NCI-H146 treated with DMSO at 0.1 percent for 48 hours (cell line): ENCODE results near the gene GRM4.
"Not testable (repeated sequence)": the region's sequence is repeated elsewhere in the genome, so short reads cannot be mapped to it uniquely, and the experiment has no call there.

ENCODE experiments used
- DNase-seq: peaks from one replicate; lab custom pipeline; 2025; ENCODE audit not compliant: unreplicated experiment; lab: John Stamatoyannopoulos, UW

Gene GRM4

DNA sequence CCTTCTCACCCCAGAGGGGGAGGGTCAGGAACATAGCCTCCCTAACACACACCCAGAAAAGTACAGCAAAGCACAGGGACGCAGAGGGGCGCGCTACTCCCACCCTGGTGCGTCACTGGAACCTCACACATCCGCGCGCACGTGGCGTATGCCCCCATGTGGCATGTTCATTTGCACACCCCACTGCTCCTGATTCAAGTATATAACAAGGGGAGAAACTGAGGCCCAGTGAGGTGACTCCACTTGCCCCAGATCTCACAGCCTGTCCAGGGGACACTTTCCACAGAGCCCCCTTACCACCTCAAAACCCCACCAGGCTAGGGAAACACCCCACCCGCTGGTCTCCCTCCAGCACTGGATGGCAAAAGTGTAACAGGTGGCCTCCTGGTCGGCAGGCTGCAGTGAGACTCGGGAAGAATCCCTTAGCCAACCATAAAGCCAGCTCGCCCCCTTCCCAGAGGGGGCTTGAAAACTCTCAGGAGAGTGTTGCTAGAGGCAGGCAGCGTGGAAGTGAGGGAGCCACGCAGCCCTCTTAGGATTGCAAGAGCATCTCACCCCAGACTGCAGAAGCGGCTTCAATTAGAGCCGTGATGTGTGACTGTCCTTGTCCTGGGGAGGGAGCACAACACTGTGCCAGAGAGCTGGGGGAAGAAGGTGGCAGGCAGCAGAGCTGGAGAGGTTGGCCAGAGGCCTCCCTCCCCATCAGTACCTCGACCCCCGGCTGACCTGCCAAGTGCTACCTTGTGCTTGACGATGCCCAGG, at the start of gene GRM4:
TSS of gene GRM4 (minus strand) at position 67 of the 762 bp plus-strand sequence. CDS start 12,591 bp downstream, outside the sequence.
- no peak for DNase-seq

DNA sequence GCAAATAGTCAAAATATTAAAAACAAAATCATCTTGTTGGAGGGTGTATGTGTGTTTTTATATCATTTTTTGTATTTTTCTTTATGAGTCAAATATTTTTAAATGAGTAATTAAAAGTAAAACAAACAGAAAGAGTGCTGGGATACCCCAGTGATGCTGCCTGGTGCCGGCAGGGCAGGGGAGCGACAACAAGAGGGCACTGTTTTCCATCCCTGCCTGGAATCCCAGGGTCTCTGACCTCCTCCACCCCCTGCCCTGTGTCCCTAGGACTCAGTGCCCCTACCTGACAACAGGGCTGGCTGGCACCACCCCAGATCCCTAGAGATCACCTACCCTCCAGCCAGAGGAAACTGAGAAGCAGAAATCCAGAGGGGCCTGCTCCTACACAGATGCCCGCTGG, 48.9 kb upstream of the GRM4 start:
- DNase-seq, result no peak

DNA sequence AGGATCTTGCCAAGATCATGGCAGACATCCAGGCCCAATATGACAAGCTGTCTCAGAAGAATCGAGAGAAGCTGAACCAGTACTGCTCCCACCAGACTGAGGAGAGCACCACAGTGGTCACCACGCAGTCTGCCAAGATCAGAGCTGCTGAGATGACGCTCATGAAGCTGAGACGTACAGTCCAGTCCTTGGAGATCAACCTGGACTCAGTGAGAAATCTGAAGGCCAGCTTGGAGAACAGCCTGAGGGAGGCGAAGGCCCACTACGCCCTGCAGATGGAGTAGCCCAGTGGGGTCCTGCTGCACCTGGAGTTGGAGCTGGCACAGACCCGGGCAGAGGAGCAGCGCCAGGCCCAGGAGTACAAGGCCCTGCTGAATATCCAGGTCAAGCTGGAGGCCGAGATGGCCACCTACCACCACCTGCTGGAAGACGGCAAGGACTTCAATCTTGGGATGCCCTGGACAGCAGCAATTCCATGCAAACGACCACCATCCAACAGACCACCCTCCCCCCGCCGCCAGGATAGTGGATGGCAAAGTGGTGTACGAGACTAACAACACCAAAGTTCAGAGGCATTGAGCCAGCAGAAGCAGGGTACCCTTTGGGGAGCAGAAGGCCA, 44.7 kb upstream of the GRM4 start:
- DNase-seq, result no peak

DNA sequence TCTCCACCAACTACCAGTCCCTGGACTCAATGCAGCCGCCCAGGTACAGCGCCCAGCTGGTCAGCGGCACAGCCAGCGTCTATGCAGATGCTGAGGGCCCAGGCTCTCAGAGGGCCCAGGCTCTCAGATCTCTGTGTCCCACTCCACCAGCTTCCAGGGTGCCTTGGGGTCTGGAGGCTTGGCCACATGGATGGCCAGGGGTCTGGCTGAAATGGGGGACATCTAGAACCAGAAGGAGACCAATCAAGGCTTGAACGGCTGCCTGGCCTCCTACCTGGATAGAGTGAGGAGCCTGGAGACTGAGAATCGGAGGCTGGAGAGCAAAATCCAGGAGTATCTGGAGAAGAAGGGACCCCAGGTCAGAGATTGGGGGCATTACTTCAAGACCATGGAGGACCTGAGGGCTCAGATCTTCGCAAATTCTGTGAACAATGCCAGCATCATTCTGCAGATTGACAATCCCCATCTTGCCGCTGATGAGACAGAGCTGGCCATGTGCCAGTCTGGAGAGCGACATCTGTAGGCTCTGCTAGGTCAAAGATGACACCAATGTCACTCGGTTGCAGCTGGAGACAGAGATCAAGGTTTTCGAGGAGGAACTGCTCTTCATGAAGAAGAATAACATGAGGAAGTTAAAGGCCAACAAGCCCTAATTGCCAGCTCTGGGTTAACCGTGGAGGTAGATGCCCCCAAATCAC, 44.1 kb upstream of the GRM4 start:
- DNase-seq, result no peak

DNA sequence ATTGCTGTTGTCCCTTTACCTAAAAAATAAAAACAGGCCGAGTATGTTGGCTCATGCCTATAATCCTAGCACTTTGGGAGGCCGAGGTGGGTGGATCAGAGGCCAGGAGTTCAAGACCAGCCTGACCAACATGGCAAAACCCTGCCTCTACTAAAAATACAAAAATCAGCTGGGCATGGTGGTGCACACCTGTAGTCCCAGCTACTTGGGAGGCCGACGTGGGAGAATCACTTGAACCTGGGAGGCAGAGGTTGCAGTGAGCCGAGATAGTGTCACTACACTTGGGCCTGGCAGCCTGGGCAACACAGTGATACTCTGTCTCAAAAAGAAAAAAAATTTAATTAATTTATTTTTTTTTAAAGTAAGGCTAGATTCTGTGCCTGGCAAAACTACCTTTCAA, 38.8 kb upstream of the GRM4 start:
- not testable (repeated sequence) for DNase-seq

DNA sequence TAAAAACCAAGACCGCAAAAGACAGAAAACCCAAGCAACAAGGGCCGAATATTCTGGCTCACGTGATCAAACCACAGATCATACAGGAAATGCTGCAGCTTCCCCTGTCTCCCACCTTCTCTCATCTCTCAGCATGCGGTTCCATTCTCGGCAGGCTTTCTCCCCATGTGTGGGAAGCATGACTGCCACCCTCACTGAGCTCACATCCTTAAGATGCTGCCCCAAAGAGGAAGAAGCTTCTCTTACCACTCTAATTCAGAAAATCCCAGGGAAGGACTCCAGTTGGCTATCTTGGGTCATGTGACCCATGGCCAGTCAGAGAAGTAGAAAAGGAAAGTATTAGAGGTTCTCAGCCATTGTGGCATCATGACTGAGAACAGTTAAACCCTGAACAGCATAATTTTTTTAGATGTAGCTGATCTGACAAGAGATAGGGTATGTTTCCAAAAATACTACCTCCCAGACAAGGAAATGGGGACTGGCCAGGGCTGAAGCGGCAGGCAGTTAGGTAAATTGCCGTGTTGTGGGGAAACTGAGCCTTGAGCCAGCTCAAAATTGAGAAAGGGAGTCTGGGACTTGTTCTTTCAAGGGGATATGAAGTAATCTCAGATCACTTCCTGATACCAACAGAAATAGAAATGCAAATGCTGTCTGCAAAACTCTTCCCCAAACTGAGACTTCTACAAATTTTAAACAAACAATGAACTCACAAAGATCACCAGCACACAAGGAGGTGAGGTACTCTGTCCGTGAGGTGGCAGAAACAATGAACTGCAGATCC, 37.1 kb upstream of the GRM4 start:
- DNase-seq, result no peak

DNA sequence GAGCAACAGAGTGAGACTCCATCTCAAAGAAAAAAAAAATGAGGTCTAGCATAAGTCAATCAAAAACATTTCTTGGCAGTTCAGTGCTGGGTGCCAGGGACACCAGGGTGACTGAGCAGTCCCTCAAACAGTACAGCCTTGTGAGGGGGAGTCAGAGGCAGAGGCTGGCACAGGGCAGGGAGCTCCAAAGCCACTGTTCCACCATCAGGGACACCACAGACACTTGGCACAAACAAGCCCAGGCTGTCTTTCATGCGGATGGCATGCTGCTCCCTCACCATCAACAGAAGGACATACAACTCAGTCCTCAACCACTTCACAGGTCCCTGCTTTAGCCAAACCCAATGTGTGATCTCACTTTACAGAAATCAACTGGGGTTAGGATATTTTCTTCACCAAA, 36.0 kb upstream of the GRM4 start:
- no peak for DNase-seq

DNA sequence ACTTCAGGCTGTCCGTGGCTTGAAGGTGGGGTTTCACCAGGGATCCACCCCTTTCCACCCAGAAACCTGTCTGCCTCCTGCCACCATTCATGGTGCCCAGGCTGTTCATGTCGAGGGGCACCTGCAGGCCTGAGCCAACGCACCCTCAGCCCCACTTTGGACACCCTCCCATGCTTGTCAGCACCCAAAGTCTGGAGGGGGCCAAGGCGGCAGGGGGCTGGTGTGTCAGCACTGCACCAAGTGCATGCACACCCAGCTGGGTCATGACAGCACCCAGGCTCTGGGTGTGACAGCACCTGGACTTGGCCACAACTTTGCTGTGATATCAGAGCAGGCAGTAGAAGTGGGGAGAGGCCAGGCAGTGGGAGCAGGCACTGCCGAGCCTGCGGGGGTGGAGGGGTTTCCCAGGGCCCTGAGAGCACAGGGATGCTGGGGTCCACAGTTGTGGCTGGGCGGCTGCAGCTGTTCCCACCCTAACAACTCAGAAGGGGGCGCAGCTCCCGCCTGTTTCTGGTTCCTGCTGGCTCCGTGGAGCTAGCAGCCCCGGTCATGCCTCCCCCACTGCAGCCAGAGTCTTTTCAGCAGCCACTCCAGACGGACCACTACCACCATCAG, 33.3 kb upstream of the GRM4 start:
- DNase-seq, result no peak

DNA sequence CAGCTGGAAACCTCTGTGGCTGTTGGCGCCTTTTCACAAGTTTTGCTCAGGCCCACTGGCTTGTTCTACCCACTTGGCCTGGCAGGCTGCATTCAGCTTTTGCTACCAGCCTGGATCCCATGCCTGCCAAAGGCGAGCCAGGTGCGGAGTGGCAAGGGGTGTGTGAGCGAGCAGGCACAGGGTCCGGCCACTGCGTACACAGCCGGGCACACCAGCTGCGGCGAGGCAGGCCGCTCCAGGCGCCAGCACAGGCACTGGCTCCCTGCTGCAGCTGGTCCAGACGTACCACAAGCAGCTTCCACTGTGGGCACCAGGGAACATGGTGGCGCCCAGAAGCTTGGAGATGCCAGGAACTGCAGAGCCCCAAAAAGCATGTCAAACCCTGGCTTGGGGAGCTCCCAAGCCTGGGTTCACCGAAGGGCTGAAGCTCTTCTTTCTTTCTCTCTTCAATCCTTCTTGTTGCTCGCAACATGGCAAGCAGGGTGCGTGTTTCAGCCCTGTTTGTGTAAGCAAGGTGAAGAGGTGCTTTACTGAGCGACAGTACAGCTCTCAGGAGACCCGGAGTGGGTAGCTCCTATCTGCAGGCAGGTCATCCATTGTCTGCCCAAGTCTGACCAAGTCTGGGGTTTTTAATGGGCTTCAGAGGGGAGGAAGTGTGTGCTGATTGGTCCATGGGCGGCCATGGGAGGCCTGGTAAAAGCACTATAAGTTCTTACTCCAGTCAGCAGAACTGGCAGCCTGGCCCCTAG, 32.6 kb upstream of the GRM4 start:
- DNase-seq, result no peak

DNA sequence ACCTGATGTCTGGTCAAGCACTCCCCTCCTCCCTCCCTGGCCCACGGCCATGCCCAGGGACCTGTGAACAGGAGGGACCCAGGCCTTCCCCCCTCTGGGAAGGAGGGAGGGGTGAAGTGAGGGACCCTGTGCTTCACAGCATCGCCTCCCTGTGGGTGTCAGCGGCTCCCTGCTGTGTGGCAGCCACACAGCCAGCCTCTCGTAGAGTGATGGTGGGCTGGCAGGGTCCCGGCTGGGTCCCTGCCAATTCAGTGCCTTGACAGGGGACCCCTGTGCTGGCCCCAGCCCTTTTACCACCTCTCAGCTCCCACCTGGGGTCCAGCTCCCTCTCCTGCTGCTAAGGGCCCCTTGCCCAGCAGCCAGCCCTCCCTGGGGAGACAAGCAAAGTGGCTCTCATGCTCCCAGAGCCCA, 31.3 kb upstream of the GRM4 start:
- no peak for DNase-seq

DNA sequence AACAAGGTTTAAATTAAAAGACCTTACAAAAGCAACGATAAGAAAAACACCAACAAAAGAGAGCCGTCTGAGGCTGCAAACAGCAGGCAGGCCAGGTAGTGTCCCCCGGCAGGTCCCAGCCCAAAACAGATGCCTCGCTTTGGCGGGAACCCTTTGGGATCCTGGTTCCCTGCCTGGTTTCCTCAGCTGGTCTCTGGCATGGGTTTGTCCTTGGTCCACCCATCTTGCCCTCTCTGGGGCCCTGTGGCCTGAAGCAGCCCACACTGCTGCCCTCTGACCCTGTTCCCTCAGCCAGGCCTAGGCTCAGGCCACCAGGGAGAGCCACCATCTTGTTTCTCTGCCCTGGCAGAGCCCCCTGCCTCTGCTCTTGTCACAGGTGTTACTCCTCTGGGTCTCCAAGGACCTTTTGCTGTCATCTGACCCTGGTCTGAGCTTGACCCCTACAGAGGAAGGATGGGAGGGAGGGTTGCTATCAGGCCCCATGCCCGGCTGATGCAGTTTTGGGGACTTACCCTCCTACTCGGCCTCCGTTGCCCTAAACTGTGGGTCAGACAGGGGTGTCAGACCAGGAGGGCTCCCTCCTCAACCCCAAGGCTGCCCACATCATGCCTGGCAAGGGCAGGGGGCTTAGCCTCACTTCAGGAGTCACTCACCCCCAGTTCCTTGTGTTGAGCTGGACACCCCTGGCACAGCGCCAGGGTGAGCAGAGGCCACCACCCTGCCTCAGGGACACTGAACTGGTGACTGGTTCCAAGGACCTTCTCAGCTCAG, 30.6 kb upstream of the GRM4 start:
- DNase-seq, result no peak

DNA sequence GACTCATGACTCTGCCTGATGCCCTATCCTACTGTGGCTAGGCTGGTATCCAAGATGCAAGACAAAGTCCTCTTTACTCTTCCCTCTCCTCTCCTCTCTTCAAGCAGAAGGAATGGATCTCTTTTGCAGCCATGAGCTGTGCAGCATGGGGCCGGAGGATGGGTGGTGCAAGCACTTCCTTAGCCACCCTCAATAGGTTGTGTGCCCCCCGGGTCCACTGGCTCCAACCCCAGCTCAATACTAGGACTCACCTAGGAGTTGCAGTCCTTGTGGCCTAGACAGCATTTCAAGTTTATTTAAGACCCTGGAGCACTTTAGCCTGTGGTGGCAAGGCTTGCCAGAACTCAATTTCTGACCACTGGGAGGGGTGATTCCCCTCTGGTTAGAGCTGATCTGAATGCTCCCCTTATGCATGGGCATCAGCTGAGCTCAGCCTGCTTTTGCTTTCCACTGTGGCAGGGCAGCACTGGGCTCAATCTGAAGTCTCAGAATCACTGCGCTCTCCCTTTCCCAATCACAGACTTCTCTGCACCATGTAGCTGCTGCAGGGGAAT, 29.0 kb upstream of the GRM4 start:
- no peak for DNase-seq

DNA sequence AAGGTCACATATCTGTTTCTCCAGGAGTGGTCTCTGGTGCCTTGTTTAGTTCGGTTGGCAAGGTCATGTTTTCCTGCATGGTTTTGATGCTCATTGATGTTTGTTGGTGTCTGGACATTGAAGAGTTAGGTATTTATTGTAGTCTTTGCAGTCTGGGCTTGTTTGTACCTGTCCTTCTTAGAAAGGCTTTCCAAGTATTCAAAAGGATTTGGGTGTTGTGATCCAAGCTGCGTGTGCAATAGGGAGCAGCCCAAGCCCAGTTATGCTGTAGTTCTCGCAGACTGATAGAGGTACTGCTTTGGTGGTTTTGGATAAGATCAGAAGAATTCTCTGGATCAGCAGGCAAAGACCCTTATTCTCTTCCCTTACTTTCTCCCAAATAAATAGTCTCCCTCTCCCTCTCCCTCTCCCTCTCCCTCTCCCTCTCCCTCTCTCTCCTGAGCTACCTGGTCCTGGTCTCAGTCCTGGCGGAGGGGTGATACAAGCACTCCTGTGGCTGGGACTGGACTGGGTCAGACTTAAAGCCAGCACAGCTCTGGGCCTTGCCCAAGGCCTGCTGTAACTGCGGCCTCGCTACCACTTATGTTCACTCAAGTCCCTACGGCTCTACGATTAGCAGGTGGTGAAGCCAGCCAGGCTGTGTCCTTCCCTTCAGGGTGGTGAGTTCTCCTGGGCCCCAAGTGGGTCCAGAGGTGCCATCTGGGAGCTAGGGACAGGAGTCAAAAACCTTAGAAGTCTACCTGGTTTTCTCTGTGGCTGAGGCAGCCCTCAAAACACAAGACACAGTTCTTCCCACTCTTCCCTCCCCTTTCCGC, 27.3 kb upstream of the GRM4 start:
- DNase-seq, result no peak

DNA sequence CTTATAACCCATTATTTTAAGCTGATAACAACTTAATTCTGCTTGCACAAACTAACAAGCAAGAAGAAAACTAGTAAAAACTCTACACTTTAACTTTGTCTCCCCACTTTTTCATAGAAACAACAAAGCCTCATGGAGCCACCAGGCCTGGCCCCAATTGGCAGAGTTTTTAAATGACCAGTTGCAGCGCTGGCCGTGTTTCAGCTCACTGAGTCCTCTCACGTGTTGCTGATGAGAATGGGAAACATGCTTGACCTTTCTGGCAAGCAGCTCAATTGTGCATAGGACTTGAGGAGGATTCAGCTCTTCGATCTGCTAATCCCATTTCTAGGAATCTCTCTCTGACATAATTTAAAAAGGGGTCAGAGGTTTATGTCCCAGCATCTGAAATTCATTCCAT, 24.5 kb upstream of the GRM4 start:
- no peak for DNase-seq

DNA sequence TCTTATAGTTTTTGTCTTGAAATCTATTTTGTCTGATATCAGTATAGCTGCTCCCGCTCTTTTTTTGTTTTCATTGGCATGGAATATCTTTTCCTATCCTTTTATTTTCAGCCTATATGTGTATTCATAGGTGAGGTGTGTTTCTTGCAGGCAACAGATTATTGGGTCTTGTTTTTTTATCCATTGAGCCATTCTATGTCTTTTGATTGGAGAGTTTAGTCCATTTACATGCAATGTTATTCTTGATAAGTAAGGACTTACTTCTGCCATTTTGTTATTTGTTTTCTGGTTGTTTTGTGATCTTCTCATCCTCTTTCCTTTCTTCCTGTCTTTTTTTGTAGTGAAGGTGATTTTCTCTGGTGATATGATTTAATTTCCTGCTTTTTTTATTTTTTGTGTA, 24.0 kb upstream of the GRM4 start:
- DNase-seq, result no peak

DNA sequence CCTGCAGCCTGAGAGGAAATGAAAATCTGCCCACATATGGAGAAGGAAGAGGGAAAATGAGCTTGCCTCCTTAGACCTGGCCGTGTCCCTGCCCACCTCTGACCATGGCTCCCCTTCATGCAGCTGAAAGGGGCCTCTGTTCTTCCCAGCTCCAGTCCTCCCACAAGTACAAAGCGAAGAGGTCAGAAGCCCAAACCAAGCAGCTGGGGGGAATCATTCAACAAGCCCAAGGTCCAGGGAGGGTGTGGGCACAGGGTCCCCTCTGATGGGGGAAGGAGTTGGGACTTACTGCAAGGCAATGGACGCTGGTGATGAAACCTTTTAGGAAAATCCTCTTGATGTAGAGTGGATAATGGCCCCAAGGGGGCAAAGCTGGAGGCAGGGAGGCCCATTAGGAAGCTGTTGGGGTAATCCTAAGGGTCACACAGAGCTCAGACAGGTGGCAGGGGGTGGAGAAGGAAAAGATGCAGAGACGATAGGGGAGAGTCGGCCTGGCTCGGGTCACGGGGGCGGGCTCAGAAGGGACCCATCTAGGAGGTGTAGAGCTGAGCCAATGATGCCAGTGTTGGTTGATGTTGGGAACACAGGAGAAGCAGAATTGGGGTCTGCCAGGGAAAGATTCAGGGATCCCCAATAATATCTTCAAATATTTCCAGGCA, 16.1 kb upstream of the GRM4 start:
- DNase-seq, result no peak

DNA sequence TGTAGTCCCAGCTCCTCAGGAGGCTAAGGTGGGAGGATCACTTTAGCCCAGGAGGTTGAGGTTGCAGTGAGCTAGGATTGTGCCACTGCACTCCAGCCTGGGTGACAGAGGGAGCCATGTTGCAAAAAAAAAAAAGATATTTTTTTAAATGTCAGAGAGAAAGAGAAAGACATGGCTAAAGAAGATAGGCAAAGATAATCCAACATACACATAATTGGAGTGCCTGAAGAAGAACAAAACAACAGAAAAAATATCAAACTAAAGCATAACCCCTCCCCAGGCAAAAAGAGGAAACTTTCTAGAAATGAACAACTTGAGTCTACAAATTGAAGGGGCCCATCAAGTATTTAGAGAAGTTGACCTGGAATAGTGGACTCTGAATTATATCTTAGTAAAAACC, 14.0 kb upstream of the GRM4 start:
- DNase-seq, result no peak

DNA sequence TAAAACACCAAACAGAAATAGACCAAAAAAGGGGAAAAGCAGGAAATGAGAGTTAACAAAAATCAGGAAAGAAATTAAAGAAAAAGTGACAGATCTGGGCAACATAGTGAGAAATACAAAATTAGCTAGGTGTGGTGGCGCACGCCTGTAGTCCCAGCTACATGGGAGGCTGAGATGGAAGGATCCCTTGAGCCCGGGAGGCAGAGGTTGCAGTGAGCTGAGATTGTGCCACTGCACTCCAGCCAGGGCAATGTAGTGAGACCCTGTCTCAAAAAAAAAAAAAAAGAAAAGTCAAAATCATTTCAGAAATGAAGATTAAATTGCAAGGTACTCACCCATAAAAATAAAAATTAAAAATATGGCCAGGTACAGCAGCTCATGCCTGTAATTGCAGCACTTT, 13.0 kb upstream of the GRM4 start:
- no peak for DNase-seq
